Parietal lobe (tissue), 1 donor: ENCODE measurements around the gene COX14. TPM values are rescaled to one million over a fixed set of nuclear protein-coding genes. Genes with fewer than 3 reads are reported as not detected.

ENCODE experiments used
- total RNA-seq: library from RNA; depleted of rRNA; stranded (reverse); fragments of >200 nt; gene quantifications from one replicate; pipeline ENCODE4 v1.2.3, GENCODE V29; 2014

COX14 gene
- total RNA-seq, result 10.3 TPM

DNA sequence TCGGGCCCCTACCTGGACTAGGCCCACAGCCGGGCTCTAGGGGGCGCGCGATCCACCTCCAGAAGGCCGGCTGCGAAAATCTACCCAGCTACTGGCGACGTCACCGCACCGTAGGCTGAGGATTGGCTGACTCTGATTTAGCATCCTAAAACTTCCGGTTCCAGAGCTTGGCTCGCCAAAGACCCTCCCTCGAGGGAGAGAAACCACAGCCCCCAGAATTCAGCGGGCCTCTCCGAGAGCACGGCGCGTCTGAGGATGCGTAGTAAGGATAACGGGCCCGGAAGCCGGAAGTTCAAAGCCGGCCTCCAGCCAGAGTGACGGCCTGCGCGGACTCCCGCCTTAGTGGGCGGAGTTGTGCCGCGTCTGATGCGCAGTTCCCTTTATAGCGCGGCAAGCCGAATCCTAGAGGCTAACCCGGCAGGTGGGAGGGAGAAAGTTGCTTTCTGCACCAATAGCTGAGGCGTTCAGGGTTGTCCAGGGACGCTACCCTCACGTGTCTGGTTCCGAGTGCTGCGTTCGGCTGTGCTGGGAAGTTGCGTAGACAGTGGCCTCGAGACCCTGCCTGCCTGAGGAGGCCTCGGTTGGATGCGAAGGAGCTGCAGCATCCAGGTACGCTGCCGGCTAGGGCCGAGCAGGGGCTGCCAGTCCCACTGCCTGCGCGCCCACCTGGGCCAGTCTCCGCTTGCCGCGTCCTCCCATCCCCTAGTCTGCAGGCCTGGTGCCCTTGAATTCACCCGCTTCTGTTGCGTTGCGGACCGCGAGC is at the start of gene COX14:
Gene COX14 (plus strand): TSS at position 544 of the 763 bp plus-strand sequence. CDS start 7,808 bp downstream, outside the sequence.

DNA sequence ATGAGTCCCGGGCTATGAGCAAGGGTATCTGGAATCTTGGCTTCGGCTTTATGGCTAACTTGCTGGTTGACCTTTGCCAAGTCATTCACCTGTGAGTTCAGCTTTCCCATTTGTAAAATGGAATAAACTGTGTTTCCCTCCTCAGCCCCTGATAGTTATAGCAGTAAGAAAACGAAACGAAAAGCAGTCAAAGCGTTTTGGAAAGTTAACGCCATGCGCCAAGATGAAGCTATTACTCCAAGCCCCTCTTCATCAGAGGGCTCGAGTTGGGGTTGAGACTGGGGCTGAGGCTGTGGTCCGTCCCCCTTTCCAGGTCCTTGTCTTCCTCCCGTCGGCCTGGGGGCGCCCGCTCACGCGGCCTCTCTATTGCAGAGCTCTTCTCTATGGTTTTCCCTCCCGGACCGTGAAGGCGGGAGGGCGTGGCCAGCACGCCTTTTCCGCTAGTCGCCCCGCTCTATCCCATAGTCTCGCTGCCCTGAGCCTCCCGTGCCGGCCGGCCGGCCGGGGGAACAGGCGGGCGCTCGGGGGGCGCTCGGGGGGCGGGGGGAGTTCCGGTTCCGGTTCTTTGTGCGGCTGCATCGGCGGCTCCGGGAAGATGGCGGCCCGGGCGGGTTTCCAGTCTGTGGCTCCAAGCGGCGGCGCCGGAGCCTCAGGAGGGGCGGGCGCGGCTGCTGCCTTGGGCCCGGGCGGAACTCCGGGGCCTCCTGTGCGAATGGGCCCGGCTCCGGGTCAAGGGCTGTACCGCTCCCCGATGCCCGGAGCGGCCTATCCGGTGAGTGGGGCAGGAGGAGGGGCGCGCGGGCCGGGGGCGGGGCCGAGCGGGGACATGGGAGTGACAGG is 27.0 kb upstream of the COX14 start, which contains the start of gene SMARCD1:
Gene SMARCD1 (plus strand): TSS at position 568 of the 840 bp plus-strand sequence. CDS start 28 bp downstream, at position 596.

DNA sequence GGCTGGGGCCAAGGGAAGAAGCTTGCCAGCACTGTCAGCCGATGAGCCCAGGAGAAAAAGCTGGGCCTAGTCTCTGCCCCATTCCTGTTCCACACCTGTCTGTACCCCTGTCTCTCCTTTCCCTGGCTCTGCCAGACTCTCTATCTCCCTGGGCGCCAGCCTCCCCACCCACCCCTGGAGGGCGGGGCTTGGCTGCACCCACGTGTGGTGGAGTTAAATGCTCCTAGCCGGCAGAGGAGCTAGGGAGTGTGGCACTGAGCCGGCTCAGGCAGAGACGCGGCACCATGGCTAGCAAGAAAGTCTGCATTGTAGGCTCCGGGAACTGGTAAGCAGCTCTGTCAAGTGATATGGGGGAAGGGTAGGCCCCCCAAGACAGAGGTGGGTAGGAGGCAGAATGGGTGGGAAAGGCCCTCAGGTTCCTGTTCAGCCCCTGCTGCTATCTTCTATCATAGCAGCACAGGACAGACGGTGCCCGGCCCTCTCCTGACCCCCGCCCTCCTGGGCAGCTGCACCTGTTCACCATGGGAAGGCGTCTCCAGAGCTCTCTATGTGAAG is 8.2 kb upstream of the COX14 start, which contains the start of gene GPD1:
Gene GPD1 (plus strand): TSS at position 242 of the 555 bp plus-strand sequence. CDS start 43 bp downstream, at position 285.

DNA sequence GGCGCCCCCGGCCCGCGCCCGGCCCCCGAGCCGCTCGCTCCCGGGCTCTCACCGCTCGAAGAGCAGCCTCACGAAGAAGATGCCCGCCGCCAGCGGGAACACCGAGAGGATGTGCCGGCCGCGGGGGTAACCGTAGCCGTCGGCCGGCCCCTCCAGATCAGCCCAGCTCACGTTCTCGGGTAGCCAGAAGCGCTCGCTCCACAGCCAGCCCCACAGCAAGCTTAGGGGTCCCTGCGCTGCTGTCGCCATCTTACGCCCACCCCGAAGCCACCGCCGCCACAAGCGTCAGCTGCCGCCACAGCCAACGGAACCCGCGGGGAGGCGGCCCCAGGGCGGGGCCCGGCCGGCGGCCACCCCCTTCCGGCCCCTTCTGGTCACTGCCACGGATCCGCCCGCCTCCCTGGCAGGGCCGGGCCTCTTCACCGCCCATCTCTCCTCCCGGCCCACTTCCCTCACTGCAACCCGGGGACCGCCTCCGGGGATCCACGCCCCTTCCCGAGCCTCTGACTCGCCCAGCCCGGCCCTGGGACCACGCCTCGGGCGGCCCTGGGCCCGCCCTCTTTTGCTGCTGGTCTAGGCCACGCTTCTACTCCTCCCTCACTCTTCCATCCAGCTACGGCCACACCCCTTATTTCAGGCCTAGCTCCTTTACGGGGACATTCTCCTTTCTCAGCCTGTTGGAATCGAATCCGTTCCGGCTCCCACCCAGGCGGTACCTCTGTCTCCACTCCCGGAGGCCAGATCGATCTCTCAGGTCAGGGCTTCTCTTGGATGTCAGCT is 55.2 kb downstream of the COX14 start, which contains the start of gene CERS5:
Gene CERS5 (minus strand): TSS at position 321 of the 780 bp plus-strand sequence. CDS start 72 bp downstream, at position 249.

Other genes starting within 250 kb of the COX14 start
- gene FAIM2, start 208.3 kb upstream of the COX14 start, total RNA-seq, result 37.2 TPM
- gene AQP2, start 161.5 kb upstream of the COX14 start, total RNA-seq, result not detected
- gene AQP5, start 150.4 kb upstream of the COX14 start, total RNA-seq, result 0.63 TPM
- 0.31 TPM for gene AQP6, start 139.3 kb upstream of the COX14 start, total RNA-seq
- gene RACGAP1, start 86.7 kb upstream of the COX14 start, total RNA-seq, result 28.5 TPM
- 37.6 TPM for gene ASIC1, start 54.6 kb upstream of the COX14 start, total RNA-seq
- 105 TPM for gene SMARCD1, start 26.9 kb upstream of the COX14 start, total RNA-seq
- 23.8 TPM for gene GPD1, start 8.2 kb upstream of the COX14 start, total RNA-seq
- gene CERS5, start 55.1 kb downstream of the COX14 start, total RNA-seq, result 160 TPM
- 32.2 TPM for gene LIMA1, start 171.3 kb downstream of the COX14 start, total RNA-seq